ENCODE results near the gene APBA2. TPM values are rescaled to one million over a fixed set of nuclear protein-coding genes. Genes with fewer than 3 reads are reported as not detected.
"Not testable (repeated sequence)": the region's sequence is repeated elsewhere in the genome, so short reads cannot be mapped to it uniquely, and the experiment has no call there.

Gene APBA2
- total RNA-seq, 2 experiments from 2014 or later, result 16.2 to 17.2 TPM

GRCh38 chr15:29139540-29140459 lies 254.0 kb downstream of the APBA2 start:
- CTCF ChIA-PET, result interaction anchor here (0.6 to 2.2 kb wide), 8 partner anchors 10 to 487 kb away, joined by 3 to 13 read pairs (median 4); no protein-coding TSS in a partner anchor
- POLR2A ChIA-PET, result interaction anchor here (0.7 kb wide), 1 partner anchor 131 kb away, joined by 3 read pairs; no protein-coding TSS in a partner anchor

- POLR2A ChIA-PET, result interaction anchor here (0.7 kb wide), 1 partner anchor 130 kb away, joined by 3 read pairs; no protein-coding TSS in a partner anchor
- CTCF ChIA-PET, result interaction anchor here (0.7 to 2.2 kb wide), 7 partner anchors 10 to 177 kb away, joined by 3 to 13 read pairs (median 3); no protein-coding TSS in a partner anchor
These were observed 254.9 kb downstream of the APBA2 start for GRCh38 chr15:29140475-29141307.

GRCh38 chr15:29141308-29142128 lies 255.7 kb downstream of the APBA2 start:
- CTCF ChIA-PET, result no interaction called here
- POLR2A ChIA-PET, result no interaction called here

GRCh38 chr15:29142129-29142747 lies 256.5 kb downstream of the APBA2 start:
- ChIA-PET CTCF (no interaction called here), POLR2A (no interaction called here)

- ChIA-PET POLR2A (no interaction called here), CTCF (no interaction called here)
These were observed 257.5 kb downstream of the APBA2 start for GRCh38 chr15:29143293-29143692.

- ChIA-PET POLR2A (no interaction called here), CTCF (no interaction called here)
These were observed 258.3 kb downstream of the APBA2 start for GRCh38 chr15:29143909-29144635.

- ChIA-PET CTCF (no interaction called here), POLR2A (no interaction called here)
These were observed 263.9 kb downstream of the APBA2 start for GRCh38 chr15:29149738-29150075.

GRCh38 chr15:29150515-29151483 lies 265.0 kb downstream of the APBA2 start:
- ChIA-PET POLR2A (no interaction called here), CTCF (no interaction called here)

GRCh38 chr15:29151484-29151857 lies 265.7 kb downstream of the APBA2 start:
- POLR2A ChIA-PET, result no interaction called here
- CTCF ChIA-PET, result no interaction called here

- ChIA-PET POLR2A (no interaction called here), CTCF (interaction anchor here (0.9 kb wide), 1 partner anchor 16 kb away, joined by 3 read pairs; no protein-coding TSS in a partner anchor)
These were observed 270.7 kb downstream of the APBA2 start for GRCh38 chr15:29156521-29156920.

GRCh38 chr15:29159771-29160455 lies 274.1 kb downstream of the APBA2 start:
- CTCF ChIA-PET, result no interaction called here
- POLR2A ChIA-PET, result interaction anchor here (1.0 kb wide), 1 partner anchor 111 kb away, joined by 3 read pairs; no protein-coding TSS in a partner anchor

GRCh38 chr15:29162411-29162810 lies 276.6 kb downstream of the APBA2 start:
- POLR2A ChIA-PET, result no interaction called here
- CTCF ChIA-PET, result interaction anchor here (0.8 kb wide), 1 partner anchor 9 kb away, joined by 3 read pairs; no protein-coding TSS in a partner anchor

- CTCF ChIA-PET, POLR2A ChIA-PET: not testable (repeated sequence)
These were observed 281.3 kb downstream of the APBA2 start for GRCh38 chr15:29167122-29167521.
